Psoas muscle (tissue), 8 donors: ENCODE results near the gene ZNF496. TPM values are rescaled to one million over a fixed set of nuclear protein-coding genes. Genes with fewer than 3 reads are reported as not detected.
"Not testable (repeated sequence)": the region's sequence is repeated elsewhere in the genome, so short reads cannot be mapped to it uniquely, and the experiment has no call there.

ENCODE experiments used
- ATAC-seq, 4 donors: fragments of 200-7000 bp; cut with Tn5 transposase; one replicate each; pipeline ENCODE4 v1.9.1; 2020; ENCODE audit warnings: moderate library complexity in 3 of 4, mild to moderate bottlenecking in 2 of 4
- DNase-seq, 2 donors: peaks; one replicate each; pipeline ENCODE4 v3.0.0-alpha.2; 2020
- H3K27ac ChIP-seq: fragments of 200-600 bp; one replicate; pipeline ENCODE4 v1.8.0; 2022
- H3K27me3 ChIP-seq, 3 donors: fragments of 200-600 bp in 1 of 3; one replicate each; pipeline versions ENCODE4 v1.6.1 to v1.8.0; 2013 to 2022; ENCODE audit warnings: low read length in 2 of 3, mild to moderate bottlenecking in 2 of 3, moderate library complexity in 1 of 3; ENCODE audit not compliant: insufficient read depth in 3 of 3
- H3K36me3 ChIP-seq, 2 donors: fragments of 200-600 bp in 1 of 2; one replicate each; pipeline versions ENCODE4 v1.6.1 to v1.8.0; 2013 to 2022; ENCODE audit warnings: low read depth in 1 of 2, mild to moderate bottlenecking in 1 of 2, moderate library complexity in 1 of 2; ENCODE audit not compliant: insufficient read depth in 1 of 2
- H3K4me1 ChIP-seq: fragments of 200-600 bp; one replicate; pipeline ENCODE4 v1.8.0; 2022
- H3K4me3 ChIP-seq: fragments of 200-600 bp; one replicate; pipeline ENCODE4 v1.8.0; 2022; ENCODE audit warnings: mild to moderate bottlenecking
- H3K9me3 ChIP-seq: fragments of 200-600 bp; one replicate; pipeline ENCODE4 v1.8.0; 2022
- CTCF ChIP-seq: fragments of 200-600 bp; IDR thresholded peaks from one replicate; pipeline ENCODE4 v1.8.0; 2022; ENCODE audit warnings: antibody characterized with exemption
- WGBS, 3 donors: extraction: QIAGEN DNeasy Blood & Tissue Kit; methylation state at CpG; one replicate each; pipeline versions ENCODE4 v1.1.6 to v1.1.7; 2013; 5-methylcytosine and 5-hydroxymethylcytosine counted together
- intact Hi-C, 2 donors: fragments of 100-400 bp; cut with DNase I; formaldehyde crosslinking; loops; one replicate each; pipeline versions ENCODE4 v1.11.0 to v1.14.2; 2022
- polyA plus RNA-seq, 3 donors: library from polyadenylated mRNA; stranded (reverse); fragments of 200-250 nt; gene quantifications; one replicate each; pipeline ENCODE4 v1.2.3, GENCODE V29; 2013
- total RNA-seq, 4 donors: library from RNA; stranded (reverse); fragmentation: NEBNext Ultra II Directional in 2 of 4; extraction: Animal tissue kit (Norgen Biotek cat#: 25700) in 2 of 4; gene quantifications; one replicate each; pipeline versions ENCODE4 v1.2.1 to v1.2.4, GENCODE V29; 2021 to 2023
- donor health status: healthy with polysubstance abuse.
- donor health status: DM: no; HTN: no; CAD: no; lungs with moderate emphysema.
- donor health status: Bipolar disorder and iron deficiency.
- donor health status: healthy.
- donor health status: DM: yes; HTN: yes; CAD: no.
- donor health status: DM: no; HTN: no; CAD: no.
- donor health status: DM: no; HTN: no; CAD: no.
- donor health status: DM: yes; HTN: yes; CAD: no.

The ZNF496 gene
- total and polyA plus RNA-seq, 7 donors = 4.3 to 24.2 (median 19.5) TPM

- no peaks in the 10 kb centered on the region for H3K36me3 ChIP-seq
- intact Hi-C loops = loop anchor here in 1 of 2 donors (10.0 kb wide), 1 partner anchor 331 kb away; no protein-coding TSS in a partner anchor
- no peak for TF ChIP-seq CTCF
- peaks cover 0 to 11% (median 5%) of the 10 kb centered on the region in 3 donors for H3K27me3 ChIP-seq
- H3K4me3 ChIP-seq = no peak overlapping the region
- 76 to 86% (median 82%) methylated on average over 14 of the region's 14 CpGs for WGBS, 3 donors
- no peak overlapping the region for H3K27ac ChIP-seq
- ATAC-seq (no peak), DNase-seq (no peak)
- no peaks in the 10 kb centered on the region for H3K9me3 ChIP-seq
- H3K4me1 ChIP-seq = no peaks in the 10 kb centered on the region
Observed at GRCh38 chr1:247375747-247376146, 44.1 kb upstream of the ZNF496 start.

- not testable (repeated sequence) for DNase-seq, H3K36me3 ChIP-seq, H3K27ac ChIP-seq, H3K4me1 ChIP-seq, H3K9me3 ChIP-seq, ATAC-seq, H3K4me3 ChIP-seq
- WGBS, 3 donors = 82 to 86% (median 84%) methylated on average over 8 of the region's 8 CpGs
- H3K27me3 ChIP-seq = peaks cover 0 to 16% (median 5%) of the 10 kb centered on the region in 3 donors
- intact Hi-C loops = loop anchor here in 1 of 2 donors (10.0 kb wide), 1 partner anchor 330 kb away; no protein-coding TSS in a partner anchor
Observed at GRCh38 chr1:247374651-247375334, 43.1 kb upstream of the ZNF496 start.

GRCh38 chr1:247373721-247374141, 42.1 kb upstream of the ZNF496 start:
- H3K4me3 ChIP-seq = peak overlapping the region; percentile 54
- intact Hi-C loops = loop anchor here in 1 of 2 donors (10.0 kb wide), 1 partner anchor 329 kb away; no protein-coding TSS in a partner anchor
- no peak overlapping the region for H3K27ac ChIP-seq
- H3K9me3 ChIP-seq = no peaks in the 10 kb centered on the region
- peak; percentile 41 to 58 for DNase-seq
- H3K36me3 ChIP-seq = no peaks in the 10 kb centered on the region
- 9 to 18% (median 16%) methylated on average over 25 to 26 of the region's 26 CpGs for WGBS, 3 donors
- peaks cover 0 to 16% (median 5%) of the 10 kb centered on the region in 3 donors for H3K27me3 ChIP-seq
- H3K4me1 ChIP-seq = no peaks in the 10 kb centered on the region
- ATAC-seq = peak in 2 of 4 donors; percentile 30 to 69
- TF ChIP-seq CTCF = peak; percentile 41

- Histone ChIP-seq H3K9me3 (no peaks in the 10 kb centered on the region), H3K27ac (no peak overlapping the region), H3K36me3 (no peaks in the 10 kb centered on the region), H3K27me3 (peaks cover 0 to 16% (median 5%) of the 10 kb centered on the region in 3 donors), H3K4me3 (no peak overlapping the region), H3K4me1 (no peaks in the 10 kb centered on the region)
- no peak for TF ChIP-seq CTCF
- intact Hi-C loops = loop anchor here in 1 of 2 donors (10.0 kb wide), 1 partner anchor 327 kb away; no protein-coding TSS in a partner anchor
- WGBS, 3 donors = 89 to 94% (median 90%) methylated on average over 16 of the region's 16 CpGs
- ATAC-seq (no peak), DNase-seq (no peak)
Observed at GRCh38 chr1:247371801-247372259, 40.2 kb upstream of the ZNF496 start.
